NCI-H2107 treated with DMSO at 0.1 percent for 48 hours (cell line): ENCODE data around the gene KIF18B.

Experiments used
- DNase-seq: peaks from one replicate; lab custom pipeline; 2025; ENCODE audit not compliant: unreplicated experiment; lab: John Stamatoyannopoulos, UW

KIF18B gene

DNA sequence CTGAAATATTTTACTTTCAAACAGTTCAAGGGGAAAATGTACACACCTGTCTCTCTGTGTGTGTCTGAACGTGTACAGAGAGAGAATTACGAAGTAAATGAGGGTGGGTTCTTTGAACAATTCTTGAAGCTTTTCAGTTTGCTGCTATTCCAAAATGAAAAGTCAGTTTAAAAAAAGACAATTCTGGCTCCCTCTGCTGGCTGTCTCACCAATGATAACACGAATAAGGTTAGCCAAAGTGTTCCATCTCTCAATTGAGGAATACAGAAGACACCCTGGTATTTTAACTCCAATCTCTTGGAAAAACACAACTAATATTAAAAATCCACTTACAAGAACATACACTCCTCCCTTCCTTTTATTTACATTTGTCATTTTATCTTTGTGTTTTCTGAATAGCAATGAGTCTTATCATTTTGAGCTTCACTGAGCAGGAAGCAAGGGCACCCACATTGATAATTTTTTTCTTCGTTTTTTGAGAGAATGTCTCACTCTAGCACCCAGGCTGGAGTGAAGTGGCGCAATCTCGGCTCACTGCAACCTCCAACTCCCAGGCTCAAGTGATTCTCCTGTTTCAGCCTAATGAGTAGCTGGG lies 68.8 kb downstream of the KIF18B start:
- DNase-seq = no peak

- DNase-seq = no peak
These were observed 70.5 kb downstream of the KIF18B start for GRCh38 chr17:44877121-44877520.

DNA sequence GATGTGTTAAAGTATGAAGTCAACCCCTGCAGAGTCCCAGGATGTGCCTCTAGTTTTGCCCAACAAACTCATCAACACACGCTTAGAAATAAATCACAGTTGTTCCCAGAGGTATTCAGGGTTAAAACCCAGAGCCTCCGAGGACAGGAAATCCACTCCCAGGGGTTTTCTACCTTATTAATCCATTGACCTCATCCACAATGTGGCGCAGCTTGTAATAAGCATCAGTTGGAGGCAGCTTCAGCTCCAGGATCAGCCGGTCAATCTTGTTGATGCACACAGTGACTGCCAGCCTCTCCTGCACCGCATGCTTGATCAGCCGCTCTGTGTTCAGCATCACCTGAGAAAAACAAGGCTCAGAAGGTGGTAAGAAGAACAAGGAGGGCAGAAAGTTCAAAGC lies 71.8 kb downstream of the KIF18B start:
- DNase-seq = no peak
